Activated CD4-positive, alpha-beta memory T cell treated with anti-CD3 and anti-CD28 coated beads, Interleukin-2, amount 10 ng/mL, durations not matched to agents 7 days and 5 days (primary cell): ENCODE results near the gene ZFP14. TPM values are rescaled to one million over a fixed set of nuclear protein-coding genes. Genes with fewer than 3 reads are reported as not detected.
"Not testable (repeated sequence)": the region's sequence is repeated elsewhere in the genome, so short reads cannot be mapped to it uniquely, and the experiment has no call there.

ENCODE experiments used
- CTCF ChIA-PET: fragments of 350-600 bp; sonication (Branson Sonifier 250); formaldehyde crosslinking; loops from one replicate; lab custom pipeline; 2021; ENCODE audit warnings: antibody characterized with exemption, inconsistent platforms; lab: Charles Lee
- POLR2A ChIA-PET: fragments of 350-600 bp; sonication (Branson Sonifier 250); formaldehyde crosslinking; loops from one replicate; lab custom pipeline; 2021; ENCODE audit warnings: antibody characterized with exemption; lab: Charles Lee
- DNase-seq: peaks from one replicate; pipeline ENCODE4 v3.0.0-alpha.2; 2020
- H3K27ac Mint-ChIP-seq: one replicate; pipeline ENCODE4 v1.8.0; 2021; ENCODE audit warnings: mild to moderate bottlenecking, mixed read lengths
- H3K27me3 Mint-ChIP-seq: one replicate; pipeline ENCODE4 v1.8.0; 2021; ENCODE audit warnings: mixed read lengths
- H3K36me3 Mint-ChIP-seq: one replicate; pipeline ENCODE4 v1.8.0; 2021; ENCODE audit warnings: low read depth, mixed read lengths
- H3K4me1 Mint-ChIP-seq: one replicate; pipeline ENCODE4 v1.8.0; 2021; ENCODE audit warnings: mixed read lengths
- H3K4me3 Mint-ChIP-seq: one replicate; pipeline ENCODE4 v1.8.0; 2021; ENCODE audit warnings: mild to moderate bottlenecking, mixed read lengths
- H3K9me3 Mint-ChIP-seq: one replicate; pipeline ENCODE4 v1.8.0; 2021; ENCODE audit warnings: mixed read lengths
- total RNA-seq, 2 experiments: library from RNA; stranded (reverse); gene quantifications; one replicate each; pipeline ENCODE4 v1.2.3, GENCODE V29; 2021

ZFP14 gene
- total RNA-seq, 2 experiments from 2014 or later, result 5.1 to 5.4 TPM

DNA sequence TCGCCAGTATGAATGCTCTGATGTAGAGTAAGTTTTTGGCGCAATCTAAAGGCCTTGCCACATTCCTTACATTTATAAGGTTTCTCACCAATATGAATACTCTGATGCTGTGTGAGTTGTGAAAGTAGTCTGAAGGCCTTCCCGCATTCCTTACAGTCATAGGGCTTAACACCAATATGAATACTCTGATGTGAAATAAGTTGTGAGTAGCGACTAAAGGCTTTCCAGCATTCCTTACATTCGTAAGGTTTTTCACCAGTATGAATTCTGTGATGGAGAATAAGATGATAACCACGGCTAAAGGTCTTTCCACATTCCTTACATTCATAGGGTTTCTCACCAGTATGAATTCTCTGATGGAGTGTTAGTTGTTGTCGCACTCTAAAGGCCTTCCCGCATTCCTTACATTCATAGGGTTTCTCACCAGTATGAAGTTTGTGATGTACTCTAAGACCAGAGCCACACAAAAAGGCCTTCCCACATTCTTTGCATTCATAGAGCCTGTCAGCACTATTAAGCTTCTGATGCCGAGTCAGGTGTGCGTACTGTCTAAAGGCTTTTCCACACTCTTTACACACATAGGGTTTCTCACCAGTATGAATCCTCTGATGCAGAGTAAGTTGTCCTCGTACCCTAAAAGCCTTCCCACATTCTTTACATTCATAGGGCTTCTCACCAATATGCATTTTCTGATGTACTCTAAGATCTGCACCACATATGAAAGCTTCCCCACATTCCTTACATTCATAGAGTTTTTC, 14.1 kb upstream of the ZFP14 start:
- ChIA-PET POLR2A (no interaction called here), CTCF (no interaction called here)
- peaks cover 57% of the 10 kb centered on the region for H3K9me3 Mint-ChIP-seq
- H3K4me3 Mint-ChIP-seq, result no peak overlapping the region
- no peaks in the 10 kb centered on the region for H3K27me3 Mint-ChIP-seq
- no peak overlapping the region for H3K27ac Mint-ChIP-seq
- H3K4me1 Mint-ChIP-seq, result no peaks in the 10 kb centered on the region
- no peak for DNase-seq
- peaks cover 53% of the 10 kb centered on the region for H3K36me3 Mint-ChIP-seq

- H3K36me3 Mint-ChIP-seq, result peaks cover 15% of the 10 kb centered on the region
- H3K9me3 Mint-ChIP-seq, result peaks cover 20% of the 10 kb centered on the region
- DNase-seq, result no peak
- no peak overlapping the region for H3K27ac Mint-ChIP-seq
- H3K4me1 Mint-ChIP-seq, result peaks cover 12% of the 10 kb centered on the region
- CTCF ChIA-PET, result interaction anchor here (0.8 kb wide), 1 partner anchor 9 kb away, joined by 3 read pairs; no protein-coding TSS in a partner anchor
- H3K4me3 Mint-ChIP-seq, result peak overlapping the region; percentile 90
- POLR2A ChIA-PET, result interaction anchor here (0.5 to 2.9 kb wide), 10 partner anchors 110 to 1340 kb away, joined by 3 to 15 read pairs (median 5); partner anchors contain the start of genes CAPNS1, ZNF146, ZNF260 and ZNF382
- H3K27me3 Mint-ChIP-seq, result no peaks in the 10 kb centered on the region
Measured at GRCh38 chr19:36379510-36379819, 464 bp upstream of the ZFP14 start.

- Mint-ChIP-seq H3K4me3 (peak overlapping the region; percentile 90), H3K27ac (no peak overlapping the region), H3K9me3 (peaks cover 21% of the 10 kb centered on the region), H3K4me1 (peaks cover 12% of the 10 kb centered on the region), H3K27me3 (no peaks in the 10 kb centered on the region), H3K36me3 (peaks cover 20% of the 10 kb centered on the region)
- ChIA-PET CTCF (interaction anchor here (1.6 kb wide), 1 partner anchor 163 kb away, joined by 6 read pairs; the partner anchor contains the start of genes ZNF146 and ZNF565), POLR2A (interaction anchor here (1.1 to 2.9 kb wide), 2 partner anchors 111 to 840 kb away, joined by 4 to 15 read pairs; partner anchors contain the start of genes ZNF383 and ZNF566)
- no peak for DNase-seq
Measured at GRCh38 chr19:36377541-36378178, 1.3 kb downstream of the ZFP14 start.

DNA sequence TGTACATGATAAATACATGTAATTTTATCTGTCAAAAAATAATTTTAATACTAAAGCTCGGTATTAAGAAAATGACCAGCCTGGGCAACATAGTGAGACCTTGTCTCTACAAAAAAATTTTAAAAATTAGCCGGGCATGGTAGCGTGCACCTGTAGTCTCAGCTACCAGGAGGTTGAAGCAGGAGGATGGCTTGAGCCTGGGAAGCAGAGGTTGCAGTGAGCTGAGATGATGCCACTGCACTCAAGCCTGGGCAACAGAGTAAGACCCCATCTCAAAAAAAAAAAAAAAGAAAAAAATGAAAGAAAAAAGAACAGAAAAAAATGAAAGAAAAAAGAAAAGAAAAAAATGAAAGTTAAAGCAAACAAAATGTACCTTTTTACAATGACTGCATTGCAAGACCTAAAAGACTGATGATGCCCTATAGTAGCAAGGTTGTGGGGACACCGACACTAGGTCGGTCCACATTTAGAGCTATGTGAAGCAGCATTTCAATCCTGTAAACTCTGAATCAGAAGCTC, 5.3 kb downstream of the ZFP14 start:
- Mint-ChIP-seq H3K27ac (no peak overlapping the region), H3K4me3 (no peak overlapping the region), H3K27me3 (no peaks in the 10 kb centered on the region), H3K4me1 (peaks cover 9% of the 10 kb centered on the region), H3K36me3 (peaks cover 36% of the 10 kb centered on the region), H3K9me3 (peaks cover 43% of the 10 kb centered on the region)
- CTCF ChIA-PET, result no interaction called here
- POLR2A ChIA-PET, result no interaction called here
- DNase-seq, result no peak

DNA sequence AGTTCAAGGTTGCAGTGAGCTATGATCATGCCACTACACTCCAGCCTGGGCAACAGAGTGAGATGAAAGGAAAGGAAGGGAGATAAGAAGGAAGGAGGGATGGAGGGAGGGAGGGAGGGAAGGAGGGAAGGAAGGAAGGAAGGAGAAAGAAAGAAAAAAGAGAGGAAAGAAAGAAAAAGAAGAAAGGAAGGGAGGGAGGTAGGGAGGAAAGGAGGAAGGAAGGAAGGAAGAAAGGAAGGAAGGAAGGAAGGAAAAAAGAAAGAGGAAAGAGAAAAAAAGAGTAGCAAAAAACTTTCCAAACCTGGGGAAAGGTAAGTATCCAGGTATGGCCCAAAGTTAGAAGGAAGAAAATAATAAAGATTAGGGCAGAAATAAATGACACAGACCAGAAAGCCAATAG, 7.1 kb downstream of the ZFP14 start:
- H3K4me3 Mint-ChIP-seq, result no peak overlapping the region
- H3K36me3 Mint-ChIP-seq, result peaks cover 47% of the 10 kb centered on the region
- no peaks in the 10 kb centered on the region for H3K27me3 Mint-ChIP-seq
- ChIA-PET POLR2A (no interaction called here), CTCF (no interaction called here)
- H3K9me3 Mint-ChIP-seq, result peaks cover 48% of the 10 kb centered on the region
- H3K27ac Mint-ChIP-seq, result no peak overlapping the region
- DNase-seq, result no peak
- H3K4me1 Mint-ChIP-seq, result no peaks in the 10 kb centered on the region

DNA sequence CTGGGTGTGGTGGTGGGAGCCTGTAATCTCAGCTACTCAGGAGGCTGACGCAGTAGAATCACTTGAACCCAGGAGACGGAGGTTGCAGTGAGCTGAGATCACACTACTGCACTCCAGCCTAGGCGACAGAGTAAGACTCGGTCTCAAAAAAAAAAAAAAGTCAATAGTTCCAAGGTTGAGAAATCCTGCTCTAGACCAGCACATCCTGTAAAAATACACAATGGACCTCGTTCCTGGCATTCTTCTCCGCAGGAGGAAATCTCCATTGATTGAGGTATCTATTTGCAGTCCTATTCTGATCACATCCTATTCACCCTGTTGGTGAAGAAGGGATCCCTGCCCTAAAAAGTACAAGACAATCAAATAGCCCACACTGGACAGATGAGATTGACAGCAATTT, 15.2 kb downstream of the ZFP14 start:
- POLR2A ChIA-PET, result no interaction called here
- CTCF ChIA-PET, result interaction anchor here (0.7 kb wide), 1 partner anchor 207 kb away, joined by 3 read pairs; no protein-coding TSS in a partner anchor
- Mint-ChIP-seq H3K36me3 (peaks cover 74% of the 10 kb centered on the region), H3K27ac (no peak overlapping the region), H3K4me1 (no peaks in the 10 kb centered on the region), H3K27me3 (no peaks in the 10 kb centered on the region), H3K9me3 (peaks cover 44% of the 10 kb centered on the region), H3K4me3 (no peak overlapping the region)
- DNase-seq, result no peak

- no peak for DNase-seq
- H3K4me3 Mint-ChIP-seq, result no peak overlapping the region
- H3K27me3 Mint-ChIP-seq, result no peaks in the 10 kb centered on the region
- peaks cover 57% of the 10 kb centered on the region for H3K9me3 Mint-ChIP-seq
- H3K27ac Mint-ChIP-seq, result no peak overlapping the region
- H3K4me1 Mint-ChIP-seq, result no peaks in the 10 kb centered on the region
- POLR2A ChIA-PET, result no interaction called here
- CTCF ChIA-PET, result no interaction called here
- peaks cover 35% of the 10 kb centered on the region for H3K36me3 Mint-ChIP-seq
Measured at GRCh38 chr19:36340786-36341372, 38.1 kb downstream of the ZFP14 start.

GRCh38 chr19:36331353-36332228, 47.4 kb downstream of the ZFP14 start:
- POLR2A ChIA-PET, result no interaction called here
- CTCF ChIA-PET, result no interaction called here
- peak; percentile 52 for DNase-seq
- Mint-ChIP-seq H3K27ac (no peak overlapping the region), H3K4me3 (peak overlapping the region; percentile 24), H3K4me1 (peaks cover 6% of the 10 kb centered on the region), H3K27me3 (no peaks in the 10 kb centered on the region), H3K36me3 (peaks cover 15% of the 10 kb centered on the region), H3K9me3 (peaks cover 47% of the 10 kb centered on the region)

GRCh38 chr19:36330216-36330615, 48.8 kb downstream of the ZFP14 start:
- H3K4me3 Mint-ChIP-seq, result no peak overlapping the region
- ChIA-PET POLR2A (no interaction called here), CTCF (no interaction called here)
- no peak for DNase-seq
- no peak overlapping the region for H3K27ac Mint-ChIP-seq
- H3K36me3 Mint-ChIP-seq, result peaks cover 15% of the 10 kb centered on the region
- peaks cover 53% of the 10 kb centered on the region for H3K9me3 Mint-ChIP-seq
- peaks cover 6% of the 10 kb centered on the region for H3K4me1 Mint-ChIP-seq
- H3K27me3 Mint-ChIP-seq, result no peaks in the 10 kb centered on the region

- H3K4me1 Mint-ChIP-seq, H3K4me3 Mint-ChIP-seq, DNase-seq, POLR2A ChIA-PET, H3K27me3 Mint-ChIP-seq, CTCF ChIA-PET, H3K27ac Mint-ChIP-seq: not testable (repeated sequence)
- Mint-ChIP-seq H3K9me3 (peaks cover 59% of the 10 kb centered on the region), H3K36me3 (peaks cover 21% of the 10 kb centered on the region)
Measured at GRCh38 chr19:36329534-36329933, 49.5 kb downstream of the ZFP14 start.

DNA sequence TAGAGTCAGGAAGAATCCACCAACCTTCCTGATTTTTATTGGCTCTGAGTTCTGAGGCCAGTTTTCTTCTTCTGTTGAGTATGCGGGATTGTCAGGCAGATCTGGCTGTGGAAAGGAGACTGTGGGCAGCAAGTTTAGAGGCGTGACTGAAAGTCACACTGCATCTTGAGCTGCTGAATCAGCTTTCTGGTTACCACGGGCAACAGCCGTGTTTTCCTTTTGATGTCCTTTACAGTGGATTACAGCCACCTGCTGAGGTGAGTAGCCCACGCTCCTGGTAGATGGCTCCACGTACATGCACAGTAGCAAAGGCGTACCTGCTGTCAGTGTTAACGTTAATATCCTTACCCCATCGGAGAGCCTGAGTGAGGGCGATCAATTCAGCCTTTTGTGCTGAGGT, 52.4 kb downstream of the ZFP14 start:
- H3K4me1 Mint-ChIP-seq, H3K4me3 Mint-ChIP-seq, H3K27me3 Mint-ChIP-seq, CTCF ChIA-PET, H3K27ac Mint-ChIP-seq, POLR2A ChIA-PET, DNase-seq: not testable (repeated sequence)
- Mint-ChIP-seq H3K9me3 (peaks cover 54% of the 10 kb centered on the region), H3K36me3 (peaks cover 14% of the 10 kb centered on the region)

DNA sequence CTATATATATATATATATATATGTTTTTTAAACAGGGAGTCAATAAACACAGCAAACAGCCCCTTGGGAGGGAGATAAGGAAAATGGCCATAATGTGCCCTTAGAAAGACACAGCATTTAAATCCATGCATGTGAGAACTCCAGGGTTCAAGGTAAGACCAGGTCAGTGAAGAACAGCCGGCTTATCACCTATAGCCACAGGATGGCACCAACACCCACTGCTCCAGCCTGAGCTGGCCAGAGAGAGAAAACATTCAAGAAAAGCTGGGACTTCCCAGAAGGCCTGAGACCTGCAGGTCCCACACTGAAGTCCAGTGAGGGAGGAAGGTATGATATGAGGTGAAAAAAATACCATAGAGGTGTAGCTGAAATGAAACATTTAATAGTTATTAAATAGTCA, 63.8 kb downstream of the ZFP14 start:
- H3K27me3 Mint-ChIP-seq, DNase-seq, H3K4me1 Mint-ChIP-seq, H3K36me3 Mint-ChIP-seq, H3K27ac Mint-ChIP-seq, POLR2A ChIA-PET, H3K4me3 Mint-ChIP-seq, CTCF ChIA-PET: not testable (repeated sequence)
- H3K9me3 Mint-ChIP-seq, result peaks cover 12% of the 10 kb centered on the region
